NT2/D1 (cell line): ENCODE results near the gene VAV2.

Source experiments
- SUZ12 ChIP-seq: IDR thresholded peaks from 2 replicates; pipeline ENCODE4 v1.6.1; 2011; ENCODE audit not compliant: insufficient read length, insufficient read depth; ENCODE audit errors: extremely low read depth
- YY1 ChIP-seq: IDR thresholded peaks from 2 replicates; pipeline ENCODE4 v1.6.1; 2011; ENCODE audit not compliant: insufficient read length, insufficient read depth
- ZNF274 ChIP-seq: IDR thresholded peaks from 2 replicates; pipeline ENCODE4 v1.6.1; 2011; ENCODE audit warnings: mild to moderate bottlenecking, low read depth, low read length

- TF ChIP-seq SUZ12 = no peak
- TF ChIP-seq ZNF274 = no peak
- TF ChIP-seq YY1 = no peak
These were observed 150.8 kb downstream of the VAV2 start for GRCh38 chr9:133841167-133841812.
